HUES64 (cell line): ENCODE data around the gene MECP2.

Experiments
- H3K27ac ChIP-seq: 2 replicates; pipeline ENCODE4 v1.7.0; 2013; ENCODE audit warnings: low read depth, low read length, inconsistent platforms
- H3K27me3 ChIP-seq: 2 replicates; pipeline ENCODE4 v1.6.1; 2013; ENCODE audit warnings: mild to moderate bottlenecking, low read length; ENCODE audit not compliant: insufficient read depth
- H3K36me3 ChIP-seq: 2 replicates; pipeline ENCODE4 v1.6.1; 2013; ENCODE audit warnings: mild to moderate bottlenecking, low read length; ENCODE audit not compliant: insufficient read depth
- H3K4me1 ChIP-seq: 2 replicates; pipeline ENCODE4 v1.6.1; 2013; ENCODE audit warnings: mild to moderate bottlenecking, low read length, moderate library complexity; ENCODE audit not compliant: insufficient read depth
- H3K4me3 ChIP-seq: 2 replicates; pipeline ENCODE4 v1.5.1; 2013; ENCODE audit warnings: mild to moderate bottlenecking, low read length, moderate library complexity
- H3K9ac ChIP-seq: 2 replicates; pipeline ENCODE4 v1.6.1; 2013; ENCODE audit warnings: mild to moderate bottlenecking, low read depth, low read length
- H3K9me3 ChIP-seq: 2 replicates; pipeline ENCODE4 v1.6.1; 2013; ENCODE audit warnings: low read depth, low read length; ENCODE audit not compliant: insufficient read depth
- WGBS: fragments of 150-250, 120-280 bp; methylation state at CpG from one replicate; pipeline ENCODE4 v1.1.7; 2013; ENCODE audit warnings: missing lambda C conversion rate; 5-methylcytosine and 5-hydroxymethylcytosine counted together

Gene MECP2

DNA sequence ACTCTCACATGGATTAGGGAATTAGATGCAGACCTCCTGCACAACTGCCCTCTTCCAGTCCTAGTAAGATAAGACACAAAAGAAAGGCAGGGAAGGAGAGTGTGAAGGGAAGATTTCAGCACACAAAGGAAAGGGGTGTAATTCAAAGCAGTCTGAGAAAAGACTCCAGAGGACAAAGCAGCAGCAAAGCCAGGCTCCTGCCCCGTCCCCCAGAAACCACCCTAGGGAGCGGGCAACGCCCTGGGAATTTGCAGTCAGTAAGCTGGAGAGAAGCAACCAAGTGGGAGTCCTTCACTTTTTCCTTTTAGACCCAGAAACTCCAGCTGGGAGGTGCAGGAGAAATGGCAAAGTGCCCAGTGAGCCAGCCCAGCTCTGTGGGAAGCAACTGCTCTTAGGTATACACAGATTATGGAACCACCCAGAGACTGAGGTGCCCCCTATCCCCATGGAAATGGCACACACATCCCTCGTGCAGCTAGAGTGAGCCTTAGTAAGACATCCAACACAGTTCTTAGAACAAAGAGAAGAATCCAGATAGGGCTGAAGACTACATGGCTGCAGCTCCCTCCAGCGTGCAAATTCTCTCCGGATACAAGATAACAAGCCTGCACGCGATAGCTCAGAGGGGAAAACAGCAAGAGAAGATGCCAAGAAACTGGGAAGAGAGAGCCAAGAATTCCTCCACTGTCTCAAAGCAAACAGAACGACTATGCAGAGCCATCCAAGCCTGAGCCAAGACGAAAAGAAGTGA is 51.3 kb downstream of the MECP2 start:
- Histone ChIP-seq H3K9me3 (no peaks in the 10 kb centered on the region), H3K9ac (peak overlapping the region; percentile 34; the same call in 1 of the 2 replicates), H3K4me1 (peaks cover 20% of the 10 kb centered on the region)

DNA sequence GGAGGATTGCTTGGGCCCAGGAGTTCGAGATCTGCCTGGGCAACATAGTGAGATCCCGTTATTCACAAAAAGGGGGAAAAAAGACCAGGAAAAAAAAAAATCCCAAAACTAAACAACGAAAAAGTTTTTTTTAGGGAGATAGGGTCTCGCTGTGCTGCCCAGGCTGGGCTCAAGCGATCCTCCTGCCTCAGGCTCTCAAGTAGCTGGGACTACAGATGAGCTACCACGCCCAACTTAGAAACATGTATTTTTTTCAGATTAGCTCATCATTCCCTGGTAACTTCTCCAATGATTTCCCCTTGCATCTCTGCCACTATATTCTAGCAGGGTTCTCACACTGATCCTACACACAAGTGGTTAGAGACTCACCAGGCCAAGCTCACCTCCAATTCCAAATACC is 53.4 kb downstream of the MECP2 start:
- Histone ChIP-seq H3K27me3 (no peaks in the 10 kb centered on the region), H3K36me3 (peaks cover 6% of the 10 kb centered on the region), H3K9ac (no peak overlapping the region), H3K4me3 (no peak overlapping the region), H3K9me3 (no peaks in the 10 kb centered on the region), H3K4me1 (peaks cover 21% of the 10 kb centered on the region), H3K27ac (no peak overlapping the region)
- 98% methylated on average over 4 of the region's 6 CpGs for WGBS

More for the DNA sequence above, 51.3 kb downstream of the MECP2 start:
- WGBS, result 77% methylated on average over 10 of the region's 10 CpGs
- H3K4me3 ChIP-seq, result no peak overlapping the region
- H3K36me3 ChIP-seq, result peaks cover 6% of the 10 kb centered on the region; the same call in 1 of the 2 replicates
- H3K27ac ChIP-seq, result peak overlapping the region; percentile 71; the same call in 1 of the 2 replicates
- no peaks in the 10 kb centered on the region for H3K27me3 ChIP-seq

DNA sequence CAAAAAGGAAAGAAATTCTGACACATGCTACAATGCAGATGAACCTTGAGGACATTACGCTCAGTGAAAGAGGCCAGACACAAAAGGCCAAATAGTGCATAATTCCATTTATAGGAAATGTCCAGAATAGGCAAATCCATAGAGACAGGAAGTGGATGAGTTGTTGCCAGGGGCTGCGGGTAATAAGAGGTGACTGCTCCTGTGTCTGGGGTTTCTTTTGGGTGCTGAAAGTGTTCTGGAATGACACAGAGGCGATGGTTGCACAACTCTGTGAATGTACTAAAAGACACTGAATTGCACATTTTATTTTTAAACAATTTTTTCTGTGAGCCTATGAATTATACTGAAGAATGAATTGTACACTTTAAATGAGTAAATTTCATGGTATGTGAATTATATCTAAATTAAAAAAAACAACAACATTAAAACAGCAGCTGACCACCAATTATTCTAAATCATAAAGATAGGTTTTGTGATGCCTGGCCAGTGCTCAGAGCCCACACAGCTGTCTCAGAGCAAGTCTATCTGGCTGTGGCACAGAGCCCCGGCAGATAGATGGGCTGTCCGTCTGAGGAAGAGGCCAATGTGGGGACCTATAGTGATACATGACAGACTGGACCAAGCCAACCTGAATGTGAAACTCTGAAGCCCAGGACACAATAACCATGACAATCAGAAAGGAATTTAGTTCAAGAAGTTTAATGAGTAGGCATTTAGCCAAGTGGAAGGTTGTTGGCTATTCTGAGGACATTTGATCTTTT is 54.3 kb downstream of the MECP2 start:
- no peaks in the 10 kb centered on the region for H3K9me3 ChIP-seq
- H3K9ac ChIP-seq, result no peak overlapping the region
- WGBS, result 88% methylated on average over 4 of the region's 5 CpGs
- H3K36me3 ChIP-seq, result peaks cover 3% of the 10 kb centered on the region
- peaks cover 21% of the 10 kb centered on the region for H3K4me1 ChIP-seq
- no peaks in the 10 kb centered on the region for H3K27me3 ChIP-seq
- H3K4me3 ChIP-seq, result no peak overlapping the region
- no peak overlapping the region for H3K27ac ChIP-seq

DNA sequence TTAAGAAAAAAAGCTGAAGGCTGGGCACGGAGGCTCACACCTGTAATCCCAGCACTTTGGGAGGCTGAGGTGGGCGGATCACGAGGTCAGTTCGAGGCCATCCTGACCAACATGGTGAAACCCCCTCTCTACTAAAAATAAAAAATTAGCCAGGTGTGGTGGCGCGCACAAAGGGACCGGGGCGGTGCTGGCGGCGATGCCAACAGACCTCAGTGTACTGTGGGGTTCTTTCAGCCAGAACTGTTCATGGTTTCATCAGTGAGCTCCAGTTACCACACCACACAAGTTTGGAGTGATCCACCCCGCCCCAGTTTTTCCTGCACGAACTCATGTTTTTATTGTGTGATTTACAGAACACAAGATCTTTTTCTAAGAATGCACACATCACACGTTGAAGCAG is 56.7 kb downstream of the MECP2 start:
- H3K36me3 ChIP-seq, result peaks cover 2% of the 10 kb centered on the region; the same call in 1 of the 2 replicates
- H3K9me3 ChIP-seq, result no peaks in the 10 kb centered on the region
- H3K4me1 ChIP-seq, result peaks cover 12% of the 10 kb centered on the region
- no peaks in the 10 kb centered on the region for H3K27me3 ChIP-seq
- H3K4me3 ChIP-seq, result no peak overlapping the region
- H3K27ac ChIP-seq, result no peak overlapping the region
- 95% methylated on average over 13 of the region's 13 CpGs for WGBS
- no peak overlapping the region for H3K9ac ChIP-seq

DNA sequence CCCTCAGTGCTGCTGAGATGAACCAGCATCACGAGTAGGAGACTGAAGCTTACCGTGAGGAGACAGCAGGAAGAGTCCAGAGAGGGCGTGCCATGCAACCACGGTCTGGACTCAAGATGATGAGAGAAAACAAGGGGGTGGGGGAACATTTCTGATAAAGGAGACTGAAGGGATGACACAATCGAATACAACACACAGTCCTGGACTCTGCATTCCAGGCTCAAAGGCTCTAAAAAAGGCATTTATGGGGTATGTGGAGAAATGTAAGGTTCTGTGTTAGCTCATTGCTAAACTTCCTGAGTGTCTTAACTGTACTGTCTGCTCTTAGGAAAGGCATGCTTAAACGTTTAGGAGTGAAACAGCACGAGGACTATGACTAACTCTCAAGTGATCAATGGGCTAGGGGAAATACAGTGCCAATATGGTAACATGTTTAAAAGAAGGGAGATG is 57.2 kb downstream of the MECP2 start:
- Histone ChIP-seq H3K27ac (no peak overlapping the region), H3K36me3 (peaks cover 2% of the 10 kb centered on the region; the same call in 1 of the 2 replicates), H3K4me3 (no peak overlapping the region), H3K9ac (no peak overlapping the region), H3K9me3 (no peaks in the 10 kb centered on the region), H3K4me1 (peaks cover 12% of the 10 kb centered on the region), H3K27me3 (no peaks in the 10 kb centered on the region)
- 91% methylated on average over 7 of the region's 7 CpGs for WGBS

DNA sequence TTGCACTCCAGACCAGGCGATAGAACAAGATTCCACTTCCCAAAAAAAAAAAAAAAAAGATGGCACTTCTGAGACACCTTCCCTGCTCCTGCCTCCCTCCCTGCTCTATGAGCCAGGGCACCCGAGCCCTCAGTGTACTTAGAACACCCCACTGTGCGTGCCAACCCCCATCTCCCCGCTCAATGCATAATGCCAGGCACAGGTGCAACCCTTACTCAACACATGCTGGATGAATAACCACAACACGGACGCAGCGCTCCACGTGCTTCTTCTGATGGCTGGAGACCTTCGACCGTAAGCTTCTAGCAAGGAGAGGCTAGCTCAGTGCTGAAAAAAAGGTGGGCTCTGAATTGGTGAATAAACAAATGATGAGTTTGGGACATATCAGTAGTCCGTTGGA is 57.9 kb downstream of the MECP2 start:
- Histone ChIP-seq H3K4me3 (no peak overlapping the region), H3K27ac (no peak overlapping the region), H3K27me3 (no peaks in the 10 kb centered on the region), H3K9me3 (no peaks in the 10 kb centered on the region), H3K9ac (no peak overlapping the region), H3K36me3 (peaks cover 2% of the 10 kb centered on the region; the same call in 1 of the 2 replicates), H3K4me1 (peaks cover 17% of the 10 kb centered on the region)
- WGBS, result 93% methylated on average over 10 of the region's 11 CpGs

DNA sequence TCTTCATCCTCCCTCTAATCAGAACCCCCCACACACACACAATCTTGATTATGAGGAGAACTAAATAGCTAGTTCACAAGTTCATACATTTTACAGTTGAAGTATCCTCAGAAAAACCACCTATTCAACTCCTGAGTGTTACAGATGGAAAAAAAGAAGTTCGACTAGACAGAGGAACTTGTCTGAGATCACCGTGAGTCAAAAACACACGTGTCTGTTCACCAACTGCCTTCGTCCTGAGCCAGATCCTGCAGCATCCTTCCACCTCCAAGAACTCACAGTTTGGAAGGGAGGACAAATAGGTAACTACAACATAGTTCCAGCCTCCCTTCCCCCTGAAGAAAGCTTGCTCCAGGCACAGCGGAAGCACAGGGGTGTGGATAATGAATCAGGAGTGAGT is 58.9 kb downstream of the MECP2 start:
- Histone ChIP-seq H3K9me3 (no peaks in the 10 kb centered on the region), H3K27ac (no peak overlapping the region), H3K36me3 (no peaks in the 10 kb centered on the region; the same call in 1 of the 2 replicates), H3K4me1 (peaks cover 17% of the 10 kb centered on the region), H3K9ac (no peak overlapping the region), H3K27me3 (no peaks in the 10 kb centered on the region), H3K4me3 (no peak overlapping the region)
- WGBS, result 88% methylated on average over 4 of the region's 5 CpGs

DNA sequence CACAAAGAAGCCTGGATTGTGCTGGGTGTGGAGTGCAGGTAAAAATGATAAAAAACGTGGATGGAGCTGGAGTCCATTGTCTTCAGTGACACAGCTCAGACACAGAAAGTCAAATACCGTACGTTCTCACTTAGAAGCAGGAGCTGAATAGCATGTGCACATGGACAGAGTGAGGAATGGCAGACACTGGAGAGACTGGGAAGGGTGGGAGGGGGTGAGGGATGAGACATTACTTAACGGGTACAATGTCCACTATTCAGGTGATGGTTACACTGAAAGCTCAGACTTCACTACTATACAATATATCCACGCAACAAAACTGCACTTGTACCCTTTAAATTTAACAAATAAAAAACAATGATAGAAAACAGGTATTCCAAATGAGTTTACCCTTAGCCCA is 59.8 kb downstream of the MECP2 start:
- no peaks in the 10 kb centered on the region for H3K9me3 ChIP-seq
- H3K27me3 ChIP-seq, result no peaks in the 10 kb centered on the region
- H3K4me1 ChIP-seq, result peaks cover 20% of the 10 kb centered on the region
- no peaks in the 10 kb centered on the region; the same call in 1 of the 2 replicates for H3K36me3 ChIP-seq
- 96% methylated on average over 4 of the region's 5 CpGs for WGBS
- H3K27ac ChIP-seq, result no peak overlapping the region
- no peak overlapping the region for H3K9ac ChIP-seq
- H3K4me3 ChIP-seq, result no peak overlapping the region

DNA sequence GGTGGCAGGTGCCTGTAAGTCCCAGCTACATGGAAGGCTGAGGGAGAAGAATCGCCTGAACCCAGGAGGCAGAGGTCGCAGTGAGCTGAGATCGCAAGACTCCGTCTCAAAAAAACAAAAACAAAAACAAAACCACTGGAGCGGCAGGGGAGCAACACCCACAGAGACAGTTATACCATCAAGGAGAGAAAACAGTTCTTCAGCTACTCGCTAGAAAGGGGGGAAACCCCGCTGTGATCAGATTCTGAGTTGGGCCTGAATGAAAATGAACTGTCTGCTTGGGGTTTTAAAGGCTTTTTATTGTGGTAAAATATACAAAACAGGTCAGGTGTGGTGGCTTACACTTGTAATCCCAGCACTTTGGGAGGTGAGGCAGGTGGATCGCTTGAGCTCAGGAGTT is 61.0 kb downstream of the MECP2 start:
- Histone ChIP-seq H3K27ac (no peak overlapping the region; the same call in 1 of the 2 replicates), H3K4me3 (no peak overlapping the region), H3K36me3 (peaks cover 7% of the 10 kb centered on the region), H3K27me3 (no peaks in the 10 kb centered on the region), H3K9me3 (no peaks in the 10 kb centered on the region), H3K4me1 (peaks cover 18% of the 10 kb centered on the region), H3K9ac (no peak overlapping the region)
- 31% methylated on average over 7 of the region's 8 CpGs for WGBS

DNA sequence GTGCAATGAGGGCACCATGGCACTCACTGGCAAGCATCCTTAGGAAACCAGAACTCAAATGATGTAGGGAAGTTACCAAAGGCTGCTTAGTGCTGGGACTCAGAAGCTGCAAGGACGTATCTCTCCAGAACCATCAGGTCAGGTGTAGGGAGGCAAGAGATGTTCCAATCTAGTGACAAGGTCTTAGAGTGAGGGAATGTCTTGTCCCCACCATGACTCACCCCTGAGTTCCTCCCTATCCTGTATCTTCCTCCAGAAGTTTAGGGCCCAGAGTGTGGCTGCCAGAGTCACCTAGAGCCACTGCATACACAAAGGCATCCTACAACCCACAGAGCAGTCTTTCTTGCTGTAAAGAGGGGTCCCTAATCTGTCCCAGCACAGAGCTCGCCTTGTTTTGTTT is 63.7 kb downstream of the MECP2 start:
- H3K9me3 ChIP-seq, result no peaks in the 10 kb centered on the region
- peaks cover 13% of the 10 kb centered on the region for H3K4me1 ChIP-seq
- no peak overlapping the region for H3K4me3 ChIP-seq
- H3K36me3 ChIP-seq, result peaks cover 25% of the 10 kb centered on the region
- H3K27ac ChIP-seq, result no peak overlapping the region
- H3K27me3 ChIP-seq, result no peaks in the 10 kb centered on the region
- no peak overlapping the region for H3K9ac ChIP-seq
- 76% methylated on average over 2 of the region's 2 CpGs for WGBS

DNA sequence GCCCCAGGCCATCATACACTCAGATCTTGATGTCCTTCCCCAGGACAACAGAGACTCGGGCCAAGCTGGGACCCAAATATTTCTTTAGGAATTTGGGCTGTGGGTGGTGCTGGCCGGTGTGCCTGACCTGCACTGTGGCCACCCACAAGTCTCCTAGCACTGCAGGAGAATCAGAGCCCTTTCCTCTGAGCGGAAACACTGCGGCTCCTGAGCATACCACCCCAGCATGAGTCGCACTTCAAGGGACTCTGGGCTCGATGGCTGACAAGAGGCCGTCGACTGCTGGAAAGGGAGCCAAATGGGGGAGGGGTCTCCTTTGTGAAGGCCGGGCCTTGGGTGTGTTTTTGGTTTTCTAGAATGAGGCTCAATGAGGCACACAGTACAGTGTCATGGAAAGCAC is 64.9 kb downstream of the MECP2 start:
- H3K36me3 ChIP-seq, result peaks cover 36% of the 10 kb centered on the region
- no peak overlapping the region for H3K4me3 ChIP-seq
- H3K4me1 ChIP-seq, result peaks cover 13% of the 10 kb centered on the region
- no peaks in the 10 kb centered on the region for H3K27me3 ChIP-seq
- WGBS, result 41% methylated on average over 9 of the region's 9 CpGs
- H3K9ac ChIP-seq, result no peak overlapping the region
- no peaks in the 10 kb centered on the region for H3K9me3 ChIP-seq
- no peak overlapping the region for H3K27ac ChIP-seq
